Natural killer cell (primary cell): ENCODE data around the gene CDCA7L. TPM values are rescaled to one million over a fixed set of nuclear protein-coding genes. Genes with fewer than 3 reads are reported as not detected.

Source experiments
- ATAC-seq, 3 donors: fragments of 150-1000 bp in 2 of 3; fragments of 200-7000 bp in 1 of 3; cut with Tn5 transposase; 1 replicate in 1 of 3; 2 replicates in 2 of 3; pipeline ENCODE4 v1.10.0; 2021; ENCODE audit warnings: mild to moderate bottlenecking in 2 of 3, moderate library complexity in 2 of 3
- DNase-seq, 2 donors: peaks; one replicate each; pipeline versions ENCODE4 v3.0.0 to v3.0.0-alpha.2; 2013 to 2021; ENCODE audit warnings: mixed read lengths in 1 of 2
- H3K27ac ChIP-seq: one replicate; pipeline ENCODE4 v1.5.1; 2013; ENCODE audit warnings: mild to moderate bottlenecking, low read length
- H3K27me3 ChIP-seq: one replicate; pipeline ENCODE4 v1.6.1; 2013; ENCODE audit warnings: low read length; ENCODE audit not compliant: control insufficient read depth, insufficient read depth
- H3K36me3 ChIP-seq: one replicate; pipeline ENCODE4 v1.6.1; 2013; ENCODE audit warnings: low read length; ENCODE audit not compliant: control insufficient read depth, insufficient read depth
- H3K4me1 ChIP-seq: one replicate; pipeline ENCODE4 v1.6.1; 2013; ENCODE audit warnings: low read length; ENCODE audit not compliant: control insufficient read depth, insufficient read depth
- H3K4me3 ChIP-seq: one replicate; pipeline ENCODE4 v1.5.1; 2013; ENCODE audit warnings: low read length
- H3K9me3 ChIP-seq: one replicate; pipeline ENCODE4 v1.6.1; 2013; ENCODE audit warnings: low read length; ENCODE audit not compliant: control insufficient read depth, insufficient read depth
- H3K27ac Mint-ChIP-seq, 2 donors: one replicate each; pipeline ENCODE4 v1.8.0; 2022; ENCODE audit warnings: mild to moderate bottlenecking in 2 of 2, mixed read lengths in 2 of 2, moderate library complexity in 1 of 2
- H3K27me3 Mint-ChIP-seq, 2 donors: one replicate each; pipeline ENCODE4 v1.8.0; 2022; ENCODE audit warnings: low read depth in 2 of 2, mixed read lengths in 2 of 2
- H3K36me3 Mint-ChIP-seq: one replicate; pipeline ENCODE4 v1.8.0; 2022; ENCODE audit warnings: mixed read lengths
- H3K4me1 Mint-ChIP-seq, 2 donors: one replicate each; pipeline ENCODE4 v1.8.0; 2022; ENCODE audit warnings: mixed read lengths in 2 of 2
- H3K4me3 Mint-ChIP-seq: one replicate; pipeline ENCODE4 v1.8.0; 2022; ENCODE audit warnings: mild to moderate bottlenecking, moderate library complexity, mixed read lengths
- H3K9me3 Mint-ChIP-seq, 2 donors: one replicate each; pipeline ENCODE4 v1.8.0; 2022; ENCODE audit warnings: mixed read lengths in 2 of 2
- WGBS: methylation state at CpG from one replicate; pipeline ENCODE4 v1.1.7; 2013; ENCODE audit warnings: missing lambda C conversion rate; ENCODE audit not compliant: insufficient coverage; 5-methylcytosine and 5-hydroxymethylcytosine counted together
- intact Hi-C: fragments of 100-400 bp; cut with micrococcal nuclease; formaldehyde crosslinking; loops from one replicate; pipeline ENCODE4 v1.14.2; 2022
- total RNA-seq, 4 donors: library from RNA; stranded (reverse); fragments of 120-200 nt in 1 of 4; gene quantifications; one replicate each; pipeline versions ENCODE4 v1.2.3 to v1.2.4, GENCODE V29; 2013 to 2022
- TF ChIP-seq, protein P1 (sequence below): fragments of 200-600 bp; IDR thresholded peaks from one replicate; pipeline ENCODE4 v1.8.0; 2022; ENCODE audit warnings: antibody characterized with exemption

CDCA7L gene, protein sequence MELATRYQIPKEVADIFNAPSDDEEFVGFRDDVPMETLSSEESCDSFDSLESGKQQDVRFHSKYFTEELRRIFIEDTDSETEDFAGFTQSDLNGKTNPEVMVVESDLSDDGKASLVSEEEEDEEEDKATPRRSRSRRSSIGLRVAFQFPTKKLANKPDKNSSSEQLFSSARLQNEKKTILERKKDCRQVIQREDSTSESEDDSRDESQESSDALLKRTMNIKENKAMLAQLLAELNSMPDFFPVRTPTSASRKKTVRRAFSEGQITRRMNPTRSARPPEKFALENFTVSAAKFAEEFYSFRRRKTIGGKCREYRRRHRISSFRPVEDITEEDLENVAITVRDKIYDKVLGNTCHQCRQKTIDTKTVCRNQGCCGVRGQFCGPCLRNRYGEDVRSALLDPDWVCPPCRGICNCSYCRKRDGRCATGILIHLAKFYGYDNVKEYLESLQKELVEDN
- 1 to 10 TPM; 3.1 to 5.0 (median 4.5) TPM for total RNA-seq
- total RNA-seq (2013), result 75.8 TPM

DNA sequence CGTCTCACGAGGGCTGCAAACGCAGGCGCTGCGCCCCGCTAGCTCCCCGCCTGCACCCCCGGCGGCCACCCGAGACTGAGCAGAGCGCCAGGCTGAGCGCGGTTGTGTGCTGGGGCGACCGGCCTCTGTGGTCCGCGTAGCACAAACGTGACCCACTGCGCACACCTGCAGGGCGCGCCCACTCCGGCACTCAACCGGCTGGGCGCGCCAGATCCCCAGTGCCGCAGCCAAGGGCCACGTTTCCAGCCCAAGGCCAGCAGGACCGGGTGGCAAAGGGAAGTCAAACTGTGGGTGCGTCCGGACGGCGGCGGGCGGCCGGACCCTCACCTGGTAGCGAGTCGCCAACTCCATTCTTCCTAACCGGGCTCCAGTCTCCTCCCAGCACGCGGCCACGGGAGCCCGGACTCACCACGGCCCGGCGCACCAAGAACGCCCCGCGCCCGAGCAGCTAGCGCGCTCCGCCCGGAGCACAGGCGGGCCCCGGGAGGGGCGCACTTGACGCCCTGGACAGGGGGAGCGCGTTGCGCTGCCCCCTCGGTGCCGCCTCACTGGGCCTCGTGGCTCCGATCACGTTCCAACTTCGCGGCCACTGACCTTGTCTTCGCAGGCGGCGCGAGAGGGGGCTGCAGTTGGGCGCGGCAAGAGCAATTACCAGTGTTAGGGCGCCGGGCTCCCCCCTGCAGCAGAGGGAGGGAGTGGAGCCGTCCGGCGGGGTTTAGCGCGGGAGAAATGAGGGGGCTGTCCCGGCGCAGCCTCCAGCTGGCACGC is at the start of gene CDCA7L:
CDCA7L (minus strand) TSS at position 446 of the 768 bp plus-strand sequence; CDS start at position 351, 95 bp downstream.
- no peaks in the 10 kb centered on the region for H3K36me3 Mint-ChIP-seq
- H3K4me1 Mint-ChIP-seq, result peaks cover 3 to 4% of the 10 kb centered on the region in 2 donors

DNA sequence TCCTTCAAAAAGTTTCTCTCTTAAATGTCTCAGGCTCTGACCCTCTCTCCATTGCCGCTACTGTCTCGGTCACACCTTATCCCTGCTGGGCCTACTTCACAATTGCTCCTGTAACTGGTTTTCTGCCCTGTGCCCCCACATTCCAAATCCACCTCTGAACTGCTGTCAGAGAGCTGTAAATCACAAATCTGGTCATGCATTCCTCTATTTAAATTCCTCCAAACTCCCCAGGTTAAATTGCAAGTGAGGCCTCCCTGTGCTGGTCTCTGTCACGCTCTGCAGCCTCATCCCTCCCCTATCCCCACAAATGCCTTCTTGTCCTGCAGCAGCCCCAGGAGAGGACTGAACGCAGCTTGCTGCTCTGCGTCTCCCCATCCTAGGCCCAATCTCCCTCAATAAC is 40.4 kb upstream of the CDCA7L start:
- H3K27me3 ChIP-seq, result no peaks in the 10 kb centered on the region
- 95% methylated on average over 5 of the region's 5 CpGs for WGBS
- no peaks in the 10 kb centered on the region for H3K36me3 ChIP-seq
- no peaks in the 10 kb centered on the region for H3K9me3 ChIP-seq
- no peaks in the 10 kb centered on the region for H3K4me1 ChIP-seq
- no peak overlapping the region for H3K4me3 Mint-ChIP-seq
- TF ChIP-seq, protein P1, sequence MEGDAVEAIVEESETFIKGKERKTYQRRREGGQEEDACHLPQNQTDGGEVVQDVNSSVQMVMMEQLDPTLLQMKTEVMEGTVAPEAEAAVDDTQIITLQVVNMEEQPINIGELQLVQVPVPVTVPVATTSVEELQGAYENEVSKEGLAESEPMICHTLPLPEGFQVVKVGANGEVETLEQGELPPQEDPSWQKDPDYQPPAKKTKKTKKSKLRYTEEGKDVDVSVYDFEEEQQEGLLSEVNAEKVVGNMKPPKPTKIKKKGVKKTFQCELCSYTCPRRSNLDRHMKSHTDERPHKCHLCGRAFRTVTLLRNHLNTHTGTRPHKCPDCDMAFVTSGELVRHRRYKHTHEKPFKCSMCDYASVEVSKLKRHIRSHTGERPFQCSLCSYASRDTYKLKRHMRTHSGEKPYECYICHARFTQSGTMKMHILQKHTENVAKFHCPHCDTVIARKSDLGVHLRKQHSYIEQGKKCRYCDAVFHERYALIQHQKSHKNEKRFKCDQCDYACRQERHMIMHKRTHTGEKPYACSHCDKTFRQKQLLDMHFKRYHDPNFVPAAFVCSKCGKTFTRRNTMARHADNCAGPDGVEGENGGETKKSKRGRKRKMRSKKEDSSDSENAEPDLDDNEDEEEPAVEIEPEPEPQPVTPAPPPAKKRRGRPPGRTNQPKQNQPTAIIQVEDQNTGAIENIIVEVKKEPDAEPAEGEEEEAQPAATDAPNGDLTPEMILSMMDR, result no peak
- ATAC-seq (no peak), DNase-seq (no peak)
- no peak overlapping the region for H3K27ac ChIP-seq
- peaks cover 6 to 12% of the 10 kb centered on the region in 2 donors for H3K27me3 Mint-ChIP-seq
- H3K4me3 ChIP-seq, result no peak overlapping the region
- intact Hi-C loops, result no loop called here
- H3K9me3 Mint-ChIP-seq, result no peaks in the 10 kb centered on the region
- H3K4me1 Mint-ChIP-seq, result no peaks in the 10 kb centered on the region
- no peaks in the 10 kb centered on the region for H3K36me3 Mint-ChIP-seq
- H3K27ac Mint-ChIP-seq, result no peak overlapping the region

More for the DNA sequence above, at the start of gene CDCA7L:
- peak; percentile 26 to 65 for DNase-seq
- TF ChIP-seq, protein P1, result no peak
- intact Hi-C loops, result no loop called here
- Mint-ChIP-seq H3K27me3 (peaks cover 6 to 27% of the 10 kb centered on the region in 2 donors), H3K27ac (no peak within 1 kb of the TSS), H3K4me3 (peak within 1 kb of the TSS; percentile 88), H3K9me3 (no peaks in the 10 kb centered on the region)
- peak; percentile 70 to 80 (median 77) for ATAC-seq
- Histone ChIP-seq H3K36me3 (no peaks in the 10 kb centered on the region), H3K4me3 (peak within 1 kb of the TSS; percentile 59), H3K27ac (peak within 1 kb of the TSS; percentile 89), H3K9me3 (no peaks in the 10 kb centered on the region), H3K4me1 (peaks cover 7% of the 10 kb centered on the region), H3K27me3 (no peaks in the 10 kb centered on the region)
- under 1% methylated on average over 83 of the region's 83 CpGs for WGBS

DNA sequence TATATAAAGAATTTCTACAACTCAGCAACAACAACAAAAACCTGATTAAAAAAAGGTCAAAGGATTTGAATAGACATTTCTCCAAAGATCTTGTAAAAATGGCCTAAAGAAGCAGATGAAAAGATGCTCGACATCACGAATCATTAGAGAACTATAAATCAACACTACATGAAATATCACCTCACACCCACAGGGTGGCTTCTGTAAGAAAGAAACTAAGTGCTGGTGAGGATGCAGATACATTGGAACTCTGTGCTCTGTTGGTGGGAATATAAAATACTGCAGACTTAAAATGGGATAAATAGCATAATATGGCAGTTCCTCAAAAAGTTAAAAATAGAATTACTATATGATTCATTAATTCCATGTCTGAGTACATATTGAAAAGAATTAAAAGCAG is 38.3 kb upstream of the CDCA7L start:
- intact Hi-C loops, result no loop called here
- Mint-ChIP-seq H3K4me3 (no peak overlapping the region), H3K27me3 (peaks cover 0 to 9% of the 10 kb centered on the region in 2 donors), H3K9me3 (no peaks in the 10 kb centered on the region), H3K4me1 (no peaks in the 10 kb centered on the region), H3K27ac (no peak overlapping the region), H3K36me3 (no peaks in the 10 kb centered on the region)
- Histone ChIP-seq H3K4me1 (no peaks in the 10 kb centered on the region), H3K4me3 (no peak overlapping the region), H3K9me3 (no peaks in the 10 kb centered on the region), H3K36me3 (no peaks in the 10 kb centered on the region), H3K27ac (no peak overlapping the region), H3K27me3 (no peaks in the 10 kb centered on the region)
- no peak for ATAC-seq
- TF ChIP-seq, protein P1, result no peak
- whole genome bisulfite sequencing, result no CpG with 5 or more reads among the region's 2 CpGs
- DNase-seq, result no peak
